SU-DHL-6 (cell line): ENCODE measurements around the gene ZNF525.

ENCODE experiments used
- H2AFZ ChIP-seq: fragments of 200-600 bp; sonication (generic); 2 replicates; pipeline ENCODE4 v1.6.1; 2014; ENCODE audit warnings: low read depth, mild to moderate bottlenecking, moderate library complexity, mixed read lengths, antibody characterized with exemption, low read length; ENCODE audit not compliant: severe bottlenecking
- H3F3A ChIP-seq: fragments of 200-600 bp; shearing (Covaris generic); 2 replicates; pipeline ENCODE4 v1.6.0; 2016; ENCODE audit warnings: antibody characterized with exemption, mild to moderate bottlenecking; ENCODE audit not compliant: insufficient read depth
- H3K27ac ChIP-seq: fragments of 200-600 bp; sonication (generic); 2 replicates; pipeline ENCODE4 v1.5.1; 2016; ENCODE audit warnings: low read depth, mild to moderate bottlenecking, low read length, moderate library complexity, mixed read lengths
- H3K27me3 ChIP-seq: fragments of 200-600 bp; sonication (generic), shearing (Covaris generic); 2 replicates; pipeline ENCODE4 v1.6.0; 2014; ENCODE audit warnings: mild to moderate bottlenecking, low read length
- H3K36me3 ChIP-seq: fragments of 200-600 bp; sonication (generic); 2 replicates; pipeline ENCODE4 v1.6.1; 2014; ENCODE audit warnings: mild to moderate bottlenecking, low read length, mixed read lengths
- H3K4me2 ChIP-seq: fragments of 300-600, 200-600 bp; shearing (Covaris generic), sonication (generic); 2 replicates; pipeline ENCODE4 v1.6.0; 2014; ENCODE audit warnings: low read length, low read depth, mild to moderate bottlenecking; ENCODE audit not compliant: poor library complexity, severe bottlenecking
- H3K4me3 ChIP-seq: fragments of 200-600 bp; sonication (generic); 2 replicates; pipeline ENCODE4 v1.5.1; 2014; ENCODE audit warnings: antibody characterized with exemption, low read length, mild to moderate bottlenecking, mixed read lengths; ENCODE audit not compliant: insufficient read depth, poor library complexity, severe bottlenecking
- H3K79me2 ChIP-seq: fragments of 200-600 bp; sonication (generic); 2 replicates; pipeline ENCODE4 v1.6.1; 2014; ENCODE audit warnings: mild to moderate bottlenecking, low read length, moderate library complexity; ENCODE audit not compliant: insufficient read depth
- H3K9ac ChIP-seq: fragments of 200-600 bp; sonication (generic); 2 replicates; pipeline ENCODE4 v1.7.0; 2014; ENCODE audit warnings: mild to moderate bottlenecking, low read length
- H3K9me2 ChIP-seq: fragments of 200-600 bp; sonication (generic); replicated peaks from 2 replicates; pipeline ENCODE4 v1.6.1; 2014; ENCODE audit warnings: low read length; ENCODE audit not compliant: insufficient read depth
- H3K9me3 ChIP-seq: fragments of 200-600 bp; sonication (generic); 2 replicates; pipeline ENCODE4 v1.6.1; 2014; ENCODE audit warnings: low read length, mixed read lengths; ENCODE audit not compliant: insufficient read depth
- H4K20me1 ChIP-seq: fragments of 200-600 bp; sonication (generic); 2 replicates; pipeline ENCODE4 v1.6.1; 2014; ENCODE audit warnings: low read depth, mild to moderate bottlenecking, antibody characterized with exemption, low read length, moderate library complexity, mixed read lengths
- EZH2phosphoT487 ChIP-seq: fragments of 200-600 bp; sonication (generic), shearing (Covaris generic); conservative IDR thresholded peaks from 2 replicates; pipeline ENCODE4 v1.6.1; 2018; ENCODE audit warnings: mild to moderate bottlenecking, antibody characterized with exemption, low read length, moderate library complexity, mixed read lengths
- TF ChIP-seq, protein P1 (sequence below): fragments of 200-600 bp; sonication (generic); IDR thresholded peaks from one replicate; pipeline ENCODE4 v1.5.1; 2017; ENCODE audit warnings: antibody characterized with exemption, mild to moderate bottlenecking, low read length, moderate library complexity; ENCODE audit not compliant: insufficient read depth, poor library complexity, severe bottlenecking

Gene ZNF525

GRCh38 chr19:53365134-53365898 lies at the start of gene ZNF525:
ZNF525 (plus strand) TSS chr19:53365705; CDS start chr19:53372282, 6,577 bp downstream.
- Histone ChIP-seq H3K4me3 (peak within 1 kb of the TSS; percentile 91), H3K9ac (peak within 1 kb of the TSS; percentile 98), H3K36me3 (no peaks in the 10 kb centered on the region), H3F3A (no peaks in the 10 kb centered on the region), H3K9me3 (no peaks in the 10 kb centered on the region), H3K4me2 (peak within 1 kb of the TSS; percentile 68), H3K79me2 (peaks cover 43% of the 10 kb centered on the region), H3K27me3 (no peaks in the 10 kb centered on the region), H4K20me1 (no peaks in the 10 kb centered on the region), H3K9me2 (no peaks in the 10 kb centered on the region), H2AFZ (peak within 1 kb of the TSS; percentile 95), H3K27ac (peak within 1 kb of the TSS; percentile 55)
- TF ChIP-seq, protein P1, sequence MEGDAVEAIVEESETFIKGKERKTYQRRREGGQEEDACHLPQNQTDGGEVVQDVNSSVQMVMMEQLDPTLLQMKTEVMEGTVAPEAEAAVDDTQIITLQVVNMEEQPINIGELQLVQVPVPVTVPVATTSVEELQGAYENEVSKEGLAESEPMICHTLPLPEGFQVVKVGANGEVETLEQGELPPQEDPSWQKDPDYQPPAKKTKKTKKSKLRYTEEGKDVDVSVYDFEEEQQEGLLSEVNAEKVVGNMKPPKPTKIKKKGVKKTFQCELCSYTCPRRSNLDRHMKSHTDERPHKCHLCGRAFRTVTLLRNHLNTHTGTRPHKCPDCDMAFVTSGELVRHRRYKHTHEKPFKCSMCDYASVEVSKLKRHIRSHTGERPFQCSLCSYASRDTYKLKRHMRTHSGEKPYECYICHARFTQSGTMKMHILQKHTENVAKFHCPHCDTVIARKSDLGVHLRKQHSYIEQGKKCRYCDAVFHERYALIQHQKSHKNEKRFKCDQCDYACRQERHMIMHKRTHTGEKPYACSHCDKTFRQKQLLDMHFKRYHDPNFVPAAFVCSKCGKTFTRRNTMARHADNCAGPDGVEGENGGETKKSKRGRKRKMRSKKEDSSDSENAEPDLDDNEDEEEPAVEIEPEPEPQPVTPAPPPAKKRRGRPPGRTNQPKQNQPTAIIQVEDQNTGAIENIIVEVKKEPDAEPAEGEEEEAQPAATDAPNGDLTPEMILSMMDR, result no peak
- no peak for TF ChIP-seq EZH2phosphoT487

- Histone ChIP-seq H3K4me2 (no peak overlapping the region), H3K27me3 (no peaks in the 10 kb centered on the region)
Observed at GRCh38 chr19:53328967-53329366, 36.5 kb upstream of the ZNF525 start.

DNA sequence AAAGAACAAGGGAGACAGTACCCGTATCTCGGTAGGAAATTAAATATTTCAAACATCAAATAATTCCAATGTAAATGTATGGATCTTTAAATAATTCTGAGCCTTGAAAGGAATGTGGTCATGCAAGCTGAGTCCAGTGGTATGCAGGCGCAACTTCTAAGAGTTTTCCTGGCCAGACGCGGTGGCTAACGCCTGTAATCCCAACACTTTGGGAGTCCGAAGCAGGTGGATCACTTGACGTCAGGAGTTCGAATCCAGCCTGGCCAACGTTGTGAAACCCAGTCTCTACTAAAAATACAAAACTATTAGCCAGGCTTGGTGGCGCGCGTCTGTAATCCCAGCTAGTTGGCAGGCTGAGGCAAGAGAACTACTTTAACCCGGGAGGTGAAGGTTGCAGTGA lies 33.0 kb upstream of the ZNF525 start:
- H3K36me3 ChIP-seq, result no peaks in the 10 kb centered on the region
- no peaks in the 10 kb centered on the region for H3F3A ChIP-seq
- H4K20me1 ChIP-seq, result no peaks in the 10 kb centered on the region
- no peak for TF ChIP-seq EZH2phosphoT487
- TF ChIP-seq, protein P1, result no peak
- no peaks in the 10 kb centered on the region for H3K9me2 ChIP-seq
- H3K9me3 ChIP-seq, result peaks cover 4% of the 10 kb centered on the region; the same call in 1 of the 2 replicates
- no peak overlapping the region for H3K27ac ChIP-seq
- no peak overlapping the region for H2AFZ ChIP-seq
- H3K9ac ChIP-seq, result no peak overlapping the region
- H3K27me3 ChIP-seq, result no peaks in the 10 kb centered on the region
- no peak overlapping the region for H3K4me3 ChIP-seq
- H3K79me2 ChIP-seq, result peaks cover 29% of the 10 kb centered on the region
- H3K4me2 ChIP-seq, result no peak overlapping the region

More at GRCh38 chr19:53328967-53329366, 36.5 kb upstream of the ZNF525 start:
- Histone ChIP-seq H2AFZ (no peak overlapping the region), H3K79me2 (peaks cover 4% of the 10 kb centered on the region), H3F3A (no peaks in the 10 kb centered on the region), H3K9ac (no peak overlapping the region), H3K9me2 (no peaks in the 10 kb centered on the region), H3K36me3 (no peaks in the 10 kb centered on the region), H4K20me1 (no peaks in the 10 kb centered on the region), H3K9me3 (peaks cover 5% of the 10 kb centered on the region; the same call in 1 of the 2 replicates), H3K27ac (no peak overlapping the region), H3K4me3 (no peak overlapping the region)
- TF ChIP-seq, protein P1, result no peak
- TF ChIP-seq EZH2phosphoT487, result no peak
